Ureter (tissue), 1 donor: ENCODE measurements around the gene POLDIP3. TPM values are rescaled to one million over a fixed set of nuclear protein-coding genes. Genes with fewer than 3 reads are reported as not detected.
A peak's percentile ranks its signal among the peaks of the same experiment; 100 is the strongest.
"Not testable (repeated sequence)": the region's sequence is repeated elsewhere in the genome, so short reads cannot be mapped to it uniquely, and the experiment has no call there.

Experiments
- DNase-seq: peaks from one replicate; pipeline ENCODE4 v3.0.0-alpha.2; 2020; ENCODE audit warnings: low spot score
- total RNA-seq: library from RNA; stranded (reverse); gene quantifications from one replicate; pipeline ENCODE4 v1.2.4, GENCODE V29; 2023
- donor health status: DM: yes; HTN: yes; CAD: no.

The POLDIP3 gene
- total RNA-seq, 1 donor from 2014 or later, result 64.9 TPM

- DNase-seq, result no peak
These were observed 4.8 kb upstream of the POLDIP3 start for GRCh38 chr22:42619261-42620063.

GRCh38 chr22:42617155-42617983 is 2.7 kb upstream of the POLDIP3 start:
- no peak for DNase-seq

GRCh38 chr22:42615860-42616175 is 1.1 kb upstream of the POLDIP3 start:
- not testable (repeated sequence) for DNase-seq

- peak; percentile 94 for DNase-seq
These were observed 593 bp upstream of the POLDIP3 start for GRCh38 chr22:42615092-42615859.

- no peak for DNase-seq
These were observed 796 bp downstream of the POLDIP3 start for GRCh38 chr22:42613872-42614301.

- DNase-seq, result no peak
These were observed 2.3 kb downstream of the POLDIP3 start for GRCh38 chr22:42612336-42612735.

- DNase-seq, result no peak
These were observed 3.6 kb downstream of the POLDIP3 start for GRCh38 chr22:42611051-42611450.

- no peak for DNase-seq
These were observed 4.5 kb downstream of the POLDIP3 start for GRCh38 chr22:42610186-42610585.

GRCh38 chr22:42608823-42609361 is 5.8 kb downstream of the POLDIP3 start:
- DNase-seq, result no peak

GRCh38 chr22:42608136-42608822 is 6.4 kb downstream of the POLDIP3 start:
- DNase-seq, result no peak

GRCh38 chr22:42607641-42608040 is 7.0 kb downstream of the POLDIP3 start:
- DNase-seq, result not testable (repeated sequence)

GRCh38 chr22:42604403-42604802 is 10.3 kb downstream of the POLDIP3 start:
- no peak for DNase-seq

GRCh38 chr22:42603427-42603826 is 11.3 kb downstream of the POLDIP3 start:
- no peak for DNase-seq

GRCh38 chr22:42602470-42602869 is 12.2 kb downstream of the POLDIP3 start:
- no peak for DNase-seq

- no peak for DNase-seq
These were observed 12.7 kb downstream of the POLDIP3 start for GRCh38 chr22:42601879-42602465.

GRCh38 chr22:42596863-42597530 is 17.7 kb downstream of the POLDIP3 start:
- DNase-seq, result no peak

- no peak for DNase-seq
These were observed 18.3 kb downstream of the POLDIP3 start for GRCh38 chr22:42596336-42596735.

GRCh38 chr22:42595434-42595833 is 19.2 kb downstream of the POLDIP3 start:
- DNase-seq, result no peak

GRCh38 chr22:42591987-42592386 is 22.7 kb downstream of the POLDIP3 start:
- no peak for DNase-seq

- no peak for DNase-seq
These were observed 27.0 kb downstream of the POLDIP3 start for GRCh38 chr22:42587588-42588175.
